Right cardiac atrium (tissue), 5 donors: ENCODE data around the gene SLC35F3. TPM values are rescaled to one million over a fixed set of nuclear protein-coding genes. Genes with fewer than 3 reads are reported as not detected.

Experiments
- ATAC-seq, 2 donors: fragments of 200-7000 bp; cut with Tn5 transposase; one replicate each; pipeline versions ENCODE4 v1.8.0 to v1.9.1; 2020; ENCODE audit warnings: moderate library complexity in 2 of 2, mild to moderate bottlenecking in 1 of 2
- DNase-seq, 3 donors: peaks; one replicate each; pipeline ENCODE4 v3.0.0-alpha.2; 2020
- H3K27ac ChIP-seq: one replicate; pipeline ENCODE4 v1.5.1; 2013; ENCODE audit warnings: mild to moderate bottlenecking, low read length, control low read depth, moderate library complexity
- H3K27me3 ChIP-seq: one replicate; pipeline ENCODE4 v1.6.1; 2013; ENCODE audit not compliant: control insufficient read depth, insufficient read depth
- H3K4me1 ChIP-seq: one replicate; pipeline ENCODE4 v1.6.1; 2013; ENCODE audit warnings: low read length; ENCODE audit not compliant: control insufficient read depth, insufficient read depth
- H3K4me3 ChIP-seq: one replicate; pipeline ENCODE4 v1.5.1; 2013; ENCODE audit warnings: low read length, control low read depth
- H3K9me3 ChIP-seq: one replicate; pipeline ENCODE4 v1.6.1; 2013; ENCODE audit warnings: low read length; ENCODE audit not compliant: control insufficient read depth
- WGBS: extraction: QIAGEN DNeasy Blood & Tissue Kit; methylation state at CpG from one replicate; pipeline ENCODE4 v1.1.7; 2013; 5-methylcytosine and 5-hydroxymethylcytosine counted together
- intact Hi-C, 4 donors: fragments of 100-400 bp; cut with DNase I; formaldehyde crosslinking; loops; one replicate each; pipeline versions ENCODE4 v1.11.0 to v1.14.0; 2022 to 2023
- polyA plus RNA-seq: library from polyadenylated mRNA; stranded (reverse); fragments of 200-250 nt; gene quantifications from one replicate; pipeline ENCODE4 v1.2.3, GENCODE V29; 2013
- total RNA-seq, 4 donors: library from RNA; stranded (reverse); fragmentation: NEBNext Ultra II Directional; extraction: Animal tissue kit (Norgen Biotek cat#: 25700); gene quantifications; one replicate each; pipeline ENCODE4 v1.2.1, GENCODE V29; 2021
- donor health status: healthy with polysubstance abuse.
- donor health status: DM: no; HTN: yes; CAD: no.
- donor health status: DM: no; HTN: no; CAD: no.
- donor health status: DM: no; HTN: yes; CAD: no; lungs with severe emphysema.
- donor health status: DM: yes; HTN: yes; CAD: no.

Gene SLC35F3
- total and polyA plus RNA-seq, 5 donors: 0.09 TPM; not detected in 4

- ATAC-seq (no peak), DNase-seq (no peak)
- Histone ChIP-seq H3K4me3 (no peak overlapping the region), H3K9me3 (no peaks in the 10 kb centered on the region), H3K27me3 (no peaks in the 10 kb centered on the region), H3K27ac (no peak overlapping the region), H3K4me1 (no peaks in the 10 kb centered on the region)
- intact Hi-C loops: no loop called here
- WGBS: 82% methylated on average over 7 of the region's 7 CpGs
These were observed 68.6 kb downstream of the SLC35F3 start for GRCh38 chr1:233972951-233973635.

- no peak overlapping the region for H3K4me3 ChIP-seq
These were observed 71.0 kb downstream of the SLC35F3 start for GRCh38 chr1:233975486-233975885.

GRCh38 chr1:233981042-233981675, 76.7 kb downstream of the SLC35F3 start:
- Histone ChIP-seq H3K4me3 (no peak overlapping the region), H3K4me1 (no peaks in the 10 kb centered on the region), H3K27me3 (no peaks in the 10 kb centered on the region), H3K9me3 (no peaks in the 10 kb centered on the region), H3K27ac (no peak overlapping the region)
- no peak for ATAC-seq
- intact Hi-C loops: no loop called here
- DNase-seq: no peak
- WGBS: 80% methylated on average over 10 of the region's 10 CpGs

More at GRCh38 chr1:233975486-233975885, 71.0 kb downstream of the SLC35F3 start:
- Histone ChIP-seq H3K27me3 (no peaks in the 10 kb centered on the region), H3K9me3 (no peaks in the 10 kb centered on the region), H3K27ac (no peak overlapping the region), H3K4me1 (no peaks in the 10 kb centered on the region)
- ATAC-seq: no peak
- intact Hi-C loops: no loop called here
- no peak for DNase-seq
- WGBS: 86% methylated on average over 11 of the region's 11 CpGs

GRCh38 chr1:233982827-233983518, 78.5 kb downstream of the SLC35F3 start:
- WGBS: 68% methylated on average over 10 of the region's 10 CpGs
- ATAC-seq (no peak), DNase-seq (no peak)
- Histone ChIP-seq H3K27me3 (no peaks in the 10 kb centered on the region), H3K4me3 (no peak overlapping the region), H3K27ac (no peak overlapping the region), H3K4me1 (no peaks in the 10 kb centered on the region), H3K9me3 (no peaks in the 10 kb centered on the region)
- intact Hi-C loops: no loop called here

GRCh38 chr1:233983811-233984210, 79.3 kb downstream of the SLC35F3 start:
- intact Hi-C loops: no loop called here
- 61% methylated on average over 7 of the region's 7 CpGs for WGBS
- no peak overlapping the region for H3K4me3 ChIP-seq
- H3K9me3 ChIP-seq: no peaks in the 10 kb centered on the region
- no peaks in the 10 kb centered on the region for H3K4me1 ChIP-seq
- H3K27ac ChIP-seq: no peak overlapping the region
- peaks cover 3% of the 10 kb centered on the region for H3K27me3 ChIP-seq
- DNase-seq (no peak), ATAC-seq (no peak)

GRCh38 chr1:233988963-233989696, 84.7 kb downstream of the SLC35F3 start:
- ATAC-seq (no peak), DNase-seq (no peak)
- H3K4me3 ChIP-seq: no peak overlapping the region
- WGBS: 68% methylated on average over 2 of the region's 2 CpGs
- peaks cover 3% of the 10 kb centered on the region for H3K27me3 ChIP-seq
- no peak overlapping the region for H3K27ac ChIP-seq
- no peaks in the 10 kb centered on the region for H3K4me1 ChIP-seq
- intact Hi-C loops: no loop called here
- H3K9me3 ChIP-seq: no peaks in the 10 kb centered on the region

- no peak for ATAC-seq
- Histone ChIP-seq H3K4me1 (no peaks in the 10 kb centered on the region), H3K4me3 (no peak overlapping the region), H3K27me3 (peaks cover 3% of the 10 kb centered on the region), H3K27ac (no peak overlapping the region), H3K9me3 (no peaks in the 10 kb centered on the region)
- DNase-seq: no peak
- intact Hi-C loops: no loop called here
- WGBS: 93% methylated on average over 2 of the region's 2 CpGs
These were observed 86.0 kb downstream of the SLC35F3 start for GRCh38 chr1:233990486-233990885.

GRCh38 chr1:233993651-233994050, 89.2 kb downstream of the SLC35F3 start:
- no peaks in the 10 kb centered on the region for H3K4me1 ChIP-seq
- DNase-seq (no peak), ATAC-seq (no peak)
- H3K27ac ChIP-seq: no peak overlapping the region
- 69% methylated on average over 6 of the region's 6 CpGs for WGBS
- intact Hi-C loops: no loop called here
- no peaks in the 10 kb centered on the region for H3K27me3 ChIP-seq
- H3K4me3 ChIP-seq: no peak overlapping the region
- no peaks in the 10 kb centered on the region for H3K9me3 ChIP-seq

- H3K4me3 ChIP-seq: no peak overlapping the region
- no peak for ATAC-seq
- no peaks in the 10 kb centered on the region for H3K4me1 ChIP-seq
- WGBS: 77% methylated on average over 3 of the region's 3 CpGs
- DNase-seq: no peak
- H3K27me3 ChIP-seq: no peaks in the 10 kb centered on the region
- H3K27ac ChIP-seq: no peak overlapping the region
- H3K9me3 ChIP-seq: no peaks in the 10 kb centered on the region
- intact Hi-C loops: no loop called here
These were observed 89.6 kb downstream of the SLC35F3 start for GRCh38 chr1:233994112-233994511.

- intact Hi-C loops: no loop called here
- Histone ChIP-seq H3K9me3 (no peaks in the 10 kb centered on the region), H3K27me3 (no peaks in the 10 kb centered on the region), H3K27ac (no peak overlapping the region), H3K4me1 (no peaks in the 10 kb centered on the region), H3K4me3 (no peak overlapping the region)
- WGBS: 68% methylated on average over 3 of the region's 3 CpGs
- no peak for DNase-seq
- ATAC-seq: no peak
These were observed 94.0 kb downstream of the SLC35F3 start for GRCh38 chr1:233998456-233998855.

- DNase-seq (no peak), ATAC-seq (no peak)
- Histone ChIP-seq H3K4me3 (no peak overlapping the region), H3K27ac (no peak overlapping the region), H3K9me3 (no peaks in the 10 kb centered on the region), H3K4me1 (no peaks in the 10 kb centered on the region), H3K27me3 (no peaks in the 10 kb centered on the region)
- intact Hi-C loops: no loop called here
- 76% methylated on average over 6 of the region's 6 CpGs for WGBS
These were observed 94.4 kb downstream of the SLC35F3 start for GRCh38 chr1:233998891-233999290.
